ENCODE data around the gene ACSM2A. TPM values are rescaled to one million over a fixed set of nuclear protein-coding genes. Genes with fewer than 3 reads are reported as not detected.
"Not testable (repeated sequence)": the region's sequence is repeated elsewhere in the genome, so short reads cannot be mapped to it uniquely, and the experiment has no call there.

The ACSM2A gene
- total RNA-seq, 1 experiment from 2014 or later: not detected

GRCh38 chr16:20424129-20424866 is 27.0 kb upstream of the ACSM2A start:
- H2BK120ac ChIP-seq (ENCODE audit: low read depth, low read length, poor library complexity, severe bottlenecking): no peak overlapping the region
- no peak overlapping the region for H2BK20ac ChIP-seq (ENCODE audit: low read depth, low read length, poor library complexity, severe bottlenecking)
- H3K27ac ChIP-seq (ENCODE audit: insufficient read length, low read depth, low read length): no peak overlapping the region
- no peak overlapping the region for H3K27ac Mint-ChIP-seq
- no peaks in the 10 kb centered on the region for H3K9me3 ChIP-seq (ENCODE audit: control insufficient read depth, low read depth, low read length)
- no peak overlapping the region for H2BK15ac ChIP-seq (ENCODE audit: low read depth, low read length)
- H4K8ac ChIP-seq (replicated peaks; ENCODE audit: insufficient read length, low read depth, low read length): no peak overlapping the region
- no peak overlapping the region for H3K4ac ChIP-seq (ENCODE audit: low read depth, low read length)
- H4K20me1 ChIP-seq (ENCODE audit: control insufficient read depth, insufficient read depth, insufficient read length): no peaks in the 10 kb centered on the region
- H3K9me3 Mint-ChIP-seq: peaks cover 7 to 16% of the 10 kb centered on the region in 2 experiments; a peak in 3 of 5 replicates
- H2BK5ac ChIP-seq (ENCODE audit: insufficient read length, low read length): no peak overlapping the region
- H3K23me2 ChIP-seq (ENCODE audit: insufficient read length, low read depth, low read length, poor library complexity, severe bottlenecking): no peaks in the 10 kb centered on the region
- H3K36me3 Mint-ChIP-seq (ENCODE audit: insufficient read depth in 1 of 3, low read depth in 3 of 3): no peaks in the 10 kb centered on the region; a peak in 1 of 7 replicates
- H3K27me3 ChIP-seq (ENCODE audit: insufficient read depth, low read length): no peaks in the 10 kb centered on the region
- no peak overlapping the region for H3K4me2 ChIP-seq (ENCODE audit: insufficient read depth, insufficient read length, low read length)
- no peaks in the 10 kb centered on the region for H3K4me1 ChIP-seq (ENCODE audit: insufficient read depth, low read length)
- H4K5ac ChIP-seq (ENCODE audit: insufficient read length, low read depth, low read length): no peak overlapping the region
- H3K4me3 Mint-ChIP-seq: no peak overlapping the region
- H4K91ac ChIP-seq (ENCODE audit: insufficient read length, low read depth, low read length): no peak overlapping the region
- H3K14ac ChIP-seq (ENCODE audit: insufficient read depth, low read length): no peak overlapping the region
- H3K18ac ChIP-seq (ENCODE audit: insufficient read length, low read depth, low read length): no peak overlapping the region
- no peak overlapping the region for H2AK5ac ChIP-seq (ENCODE audit: insufficient read length, low read length)
- H3T11ph ChIP-seq (ENCODE audit: low read length): no peak overlapping the region
- H3K79me1 ChIP-seq (ENCODE audit: insufficient read depth, low read depth, low read length, poor library complexity, severe bottlenecking): no peaks in the 10 kb centered on the region
- TF ChIP-seq CTCF (conservative IDR thresholded peaks at IDR 0.05): no peak
- H3K27me3 Mint-ChIP-seq (ENCODE audit: low read depth): peaks cover 2% of the 10 kb centered on the region; the same call in 1 of the 2 replicates
- H3K56ac ChIP-seq (ENCODE audit: insufficient read length, low read depth, low read length): no peak overlapping the region
- DNase-seq: no peak
- H3K9ac ChIP-seq (ENCODE audit: extremely low read depth, insufficient read length, low read length): no peak overlapping the region
- WGBS (ENCODE audit: extremely low coverage, insufficient read length, low lambda C conversion rate): no CpG with 5 or more reads among the region's 2 CpGs
- H2BK12ac ChIP-seq (ENCODE audit: insufficient read length, low read depth, low read length): no peak overlapping the region
- H3K4me1 Mint-ChIP-seq: no peaks in the 10 kb centered on the region
- no peak overlapping the region for H3K23ac ChIP-seq (ENCODE audit: insufficient read length, low read depth, low read length)
- no peak overlapping the region for H2AFZ ChIP-seq (ENCODE audit: low read length)
- H3K79me2 ChIP-seq (ENCODE audit: insufficient read depth, low read length): no peaks in the 10 kb centered on the region

- not testable (repeated sequence) for H3K4me3 Mint-ChIP-seq; H3K27ac Mint-ChIP-seq; H3K4me1 ChIP-seq (ENCODE audit: insufficient read depth, low read length); H3K18ac ChIP-seq (ENCODE audit: insufficient read length, low read depth, low read length); H3K79me2 ChIP-seq (ENCODE audit: insufficient read depth, low read length); H4K5ac ChIP-seq (ENCODE audit: insufficient read length, low read depth, low read length); H3T11ph ChIP-seq (ENCODE audit: low read length); H2AFZ ChIP-seq (ENCODE audit: low read length); H2BK120ac ChIP-seq (ENCODE audit: low read depth, low read length, poor library complexity, severe bottlenecking); H4K91ac ChIP-seq (ENCODE audit: insufficient read length, low read depth, low read length); H2AK5ac ChIP-seq (ENCODE audit: insufficient read length, low read length); H3K27ac ChIP-seq (ENCODE audit: insufficient read length, low read depth, low read length); H2BK5ac ChIP-seq (ENCODE audit: insufficient read length, low read length); DNase-seq; H3K56ac ChIP-seq (ENCODE audit: insufficient read length, low read depth, low read length); H3K36me3 Mint-ChIP-seq (ENCODE audit: insufficient read depth in 1 of 3, low read depth in 3 of 3); H2BK12ac ChIP-seq (ENCODE audit: insufficient read length, low read depth, low read length); H3K27me3 Mint-ChIP-seq (ENCODE audit: low read depth); H3K4ac ChIP-seq (ENCODE audit: low read depth, low read length); H3K14ac ChIP-seq (ENCODE audit: insufficient read depth, low read length); H4K20me1 ChIP-seq (ENCODE audit: control insufficient read depth, insufficient read depth, insufficient read length); H4K8ac ChIP-seq (replicated peaks; ENCODE audit: insufficient read length, low read depth, low read length); H2BK15ac ChIP-seq (ENCODE audit: low read depth, low read length); H3K23me2 ChIP-seq (ENCODE audit: insufficient read length, low read depth, low read length, poor library complexity, severe bottlenecking); H3K4me2 ChIP-seq (ENCODE audit: insufficient read depth, insufficient read length, low read length); H3K23ac ChIP-seq (ENCODE audit: insufficient read length, low read depth, low read length); H3K9ac ChIP-seq (ENCODE audit: extremely low read depth, insufficient read length, low read length); H2BK20ac ChIP-seq (ENCODE audit: low read depth, low read length, poor library complexity, severe bottlenecking); H3K27me3 ChIP-seq (ENCODE audit: insufficient read depth, low read length); H3K9me3 ChIP-seq (ENCODE audit: control insufficient read depth, low read depth, low read length); H3K79me1 ChIP-seq (ENCODE audit: insufficient read depth, low read depth, low read length, poor library complexity, severe bottlenecking); H3K4me1 Mint-ChIP-seq
- no CpG with 5 or more reads among the region's 2 CpGs for WGBS (ENCODE audit: extremely low coverage, insufficient read length, low lambda C conversion rate)
- H3K9me3 Mint-ChIP-seq: peaks cover 10 to 29% of the 10 kb centered on the region in 2 experiments; a peak in 3 of 5 replicates
These were observed 23.9 kb upstream of the ACSM2A start for GRCh38 chr16:20427401-20427797.
